ENCODE measurements around the gene SFMBT1.

Gene SFMBT1

GRCh38 chr3:53045518-53046170, at the start of gene SFMBT1:
TSS of gene SFMBT1 (minus strand) at chr3:53046073. CDS start at chr3:52969128, 76,945 bp downstream.
- FAIRE-seq = no peak

GRCh38 chr3:53092942-53093341, 47.1 kb upstream of the SFMBT1 start:
- FAIRE-seq = no peak

GRCh38 chr3:53092216-53092615, 46.3 kb upstream of the SFMBT1 start:
- FAIRE-seq = no peak

- FAIRE-seq = no peak
Measured at GRCh38 chr3:53091011-53091410, 45.1 kb upstream of the SFMBT1 start.

- FAIRE-seq = no peak
Measured at GRCh38 chr3:53089511-53089910, 43.6 kb upstream of the SFMBT1 start.

- FAIRE-seq = no peak
Measured at GRCh38 chr3:53085476-53085875, 39.6 kb upstream of the SFMBT1 start.

GRCh38 chr3:53084310-53085001, 38.6 kb upstream of the SFMBT1 start:
- peak; percentile 76 for FAIRE-seq

GRCh38 chr3:53083949-53084309, 38.1 kb upstream of the SFMBT1 start:
- no peak for FAIRE-seq

GRCh38 chr3:53083521-53083920, 37.6 kb upstream of the SFMBT1 start:
- FAIRE-seq = no peak

- FAIRE-seq = no peak
Measured at GRCh38 chr3:53082736-53083135, 36.9 kb upstream of the SFMBT1 start.

GRCh38 chr3:53081318-53081717, 35.4 kb upstream of the SFMBT1 start:
- no peak for FAIRE-seq

GRCh38 chr3:53080612-53081205, 34.8 kb upstream of the SFMBT1 start:
- no peak for FAIRE-seq

- no peak for FAIRE-seq
Measured at GRCh38 chr3:53079791-53080555, 34.1 kb upstream of the SFMBT1 start.

- no peak for FAIRE-seq
Measured at GRCh38 chr3:53079147-53079546, 33.3 kb upstream of the SFMBT1 start.

- no peak for FAIRE-seq
Measured at GRCh38 chr3:53078656-53079055, 32.8 kb upstream of the SFMBT1 start.

- FAIRE-seq = no peak
Measured at GRCh38 chr3:53077476-53078220, 31.8 kb upstream of the SFMBT1 start.

GRCh38 chr3:53075743-53076140, 29.9 kb upstream of the SFMBT1 start:
- FAIRE-seq = no peak

GRCh38 chr3:53074761-53075742, 29.2 kb upstream of the SFMBT1 start:
- no peak for FAIRE-seq

- no peak for FAIRE-seq
Measured at GRCh38 chr3:53074366-53074696, 28.5 kb upstream of the SFMBT1 start.

- FAIRE-seq = no peak
Measured at GRCh38 chr3:53073553-53074365, 27.9 kb upstream of the SFMBT1 start.

Data from islet of Langerhans (tissue), 1 donor.